ENCODE results near the gene DMAP1.

The DMAP1 gene

DNA sequence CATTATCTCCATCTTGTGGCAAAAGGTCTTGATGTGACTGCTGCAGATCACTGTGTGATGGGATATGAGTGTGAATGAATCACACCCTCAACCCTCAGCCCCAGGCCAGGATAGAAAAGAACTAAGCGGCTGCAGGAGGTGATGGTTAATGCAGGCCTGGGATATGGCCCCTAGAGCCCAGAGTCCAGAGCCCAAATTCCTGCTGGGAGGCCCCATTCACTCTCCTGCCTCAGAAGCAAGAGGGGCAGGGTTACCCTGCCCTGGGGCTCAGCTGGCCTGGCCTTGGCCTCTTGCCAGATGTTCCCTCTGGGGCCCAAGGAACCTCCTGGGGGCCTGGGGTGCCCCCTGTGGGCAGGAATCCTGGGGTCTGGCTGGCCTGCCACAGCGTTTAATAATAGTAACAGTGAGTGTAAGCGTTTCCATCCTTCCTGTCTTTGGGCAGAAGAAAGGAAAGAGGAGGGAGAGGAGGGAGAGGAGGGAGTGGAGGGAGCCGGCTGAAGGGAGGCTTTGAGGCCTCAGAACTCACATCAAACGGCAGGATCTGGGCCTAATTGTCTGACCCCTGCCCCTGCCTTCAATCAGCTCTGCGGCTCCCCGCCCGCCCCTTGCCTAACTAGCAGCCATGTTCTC, 26.2 kb downstream of the DMAP1 start:
- H3K4me3 ChIP-seq (ENCODE audit: low read depth in 1 of 2, low read length in 2 of 2) = no peak overlapping the region
- no peaks in the 10 kb centered on the region for H3K9me3 ChIP-seq (ENCODE audit: control insufficient read depth in 1 of 2, low read length in 2 of 2)
- H3K36me3 ChIP-seq (ENCODE audit: control insufficient read depth in 1 of 2, insufficient read depth in 2 of 2, low read length in 2 of 2) = peaks cover 5 to 16% of the 10 kb centered on the region in 2 donors
- no peak overlapping the region for H3K9ac ChIP-seq (ENCODE audit: low read depth in 1 of 2, low read length in 2 of 2)
- H3K4me1 ChIP-seq (ENCODE audit: control insufficient read depth in 1 of 2, insufficient read depth in 2 of 2, low read length in 2 of 2) = peaks cover 6 to 18% of the 10 kb centered on the region in 2 donors
- no peak overlapping the region for H3K27ac ChIP-seq (ENCODE audit: low read depth, low read length)
- H3K27me3 ChIP-seq (ENCODE audit: control insufficient read depth in 1 of 2, insufficient read depth in 2 of 2, low read length in 2 of 2) = no peaks in the 10 kb centered on the region

- no peak overlapping the region for H3K4me3 ChIP-seq (ENCODE audit: low read depth in 1 of 2, low read length in 2 of 2)
- no peak overlapping the region for H3K9ac ChIP-seq (ENCODE audit: low read depth in 1 of 2, low read length in 2 of 2)
- H3K27me3 ChIP-seq (ENCODE audit: control insufficient read depth in 1 of 2, insufficient read depth in 2 of 2, low read length in 2 of 2) = no peaks in the 10 kb centered on the region
- no peaks in the 10 kb centered on the region for H3K9me3 ChIP-seq (ENCODE audit: control insufficient read depth in 1 of 2, low read length in 2 of 2)
- H3K27ac ChIP-seq (ENCODE audit: low read depth, low read length) = no peak overlapping the region
- H3K36me3 ChIP-seq (ENCODE audit: control insufficient read depth in 1 of 2, insufficient read depth in 2 of 2, low read length in 2 of 2) = peaks cover 8 to 16% of the 10 kb centered on the region in 2 donors
- H3K4me1 ChIP-seq (ENCODE audit: control insufficient read depth in 1 of 2, insufficient read depth in 2 of 2, low read length in 2 of 2) = peaks cover 6 to 18% of the 10 kb centered on the region in 2 donors
Observed at GRCh38 chr1:44239961-44240371, 26.7 kb downstream of the DMAP1 start.

GRCh38 chr1:44240802-44241671, 27.8 kb downstream of the DMAP1 start:
- Histone ChIP-seq H3K9ac (ENCODE audit: low read depth in 1 of 2, low read length in 2 of 2) (no peak overlapping the region), H3K36me3 (ENCODE audit: control insufficient read depth in 1 of 2, insufficient read depth in 2 of 2, low read length in 2 of 2) (peaks cover 8 to 16% of the 10 kb centered on the region in 2 donors), H3K9me3 (ENCODE audit: control insufficient read depth in 1 of 2, low read length in 2 of 2) (no peaks in the 10 kb centered on the region), H3K4me3 (ENCODE audit: low read depth in 1 of 2, low read length in 2 of 2) (no peak overlapping the region), H3K4me1 (ENCODE audit: control insufficient read depth in 1 of 2, insufficient read depth in 2 of 2, low read length in 2 of 2) (peaks cover 6 to 18% of the 10 kb centered on the region in 2 donors), H3K27ac (ENCODE audit: low read depth, low read length) (no peak overlapping the region), H3K27me3 (ENCODE audit: control insufficient read depth in 1 of 2, insufficient read depth in 2 of 2, low read length in 2 of 2) (no peaks in the 10 kb centered on the region)

DNA sequence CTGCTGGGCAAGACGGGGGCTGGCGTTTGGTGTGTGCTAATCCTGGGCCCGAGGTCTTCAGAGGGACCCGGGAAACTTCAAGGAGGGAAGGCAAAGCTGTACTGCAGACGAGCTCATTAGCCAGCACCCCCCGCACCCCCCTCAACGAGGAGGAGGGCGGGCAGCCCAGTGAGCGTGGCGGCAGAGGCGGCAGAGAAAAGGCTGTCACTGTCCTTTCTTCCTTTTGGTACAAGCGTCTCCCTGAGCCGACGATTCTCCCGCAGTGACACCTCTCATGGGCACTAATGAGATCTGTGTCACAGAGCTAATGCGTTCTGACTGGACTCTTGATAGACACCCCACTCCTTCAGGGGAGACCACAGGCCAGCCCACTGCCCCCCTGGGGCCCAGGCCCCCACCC, 29.5 kb downstream of the DMAP1 start:
- peaks cover 8 to 18% of the 10 kb centered on the region in 2 donors for H3K36me3 ChIP-seq (ENCODE audit: control insufficient read depth in 1 of 2, insufficient read depth in 2 of 2, low read length in 2 of 2)
- H3K4me3 ChIP-seq (ENCODE audit: low read depth in 1 of 2, low read length in 2 of 2) = no peak overlapping the region
- no peaks in the 10 kb centered on the region for H3K27me3 ChIP-seq (ENCODE audit: control insufficient read depth in 1 of 2, insufficient read depth in 2 of 2, low read length in 2 of 2)
- no peaks in the 10 kb centered on the region for H3K9me3 ChIP-seq (ENCODE audit: control insufficient read depth in 1 of 2, low read length in 2 of 2)
- no peak overlapping the region for H3K27ac ChIP-seq (ENCODE audit: low read depth, low read length)
- H3K4me1 ChIP-seq (ENCODE audit: control insufficient read depth in 1 of 2, insufficient read depth in 2 of 2, low read length in 2 of 2) = peaks cover 0 to 18% of the 10 kb centered on the region in 2 donors
- H3K9ac ChIP-seq (ENCODE audit: low read depth in 1 of 2, low read length in 2 of 2) = no peak overlapping the region

GRCh38 chr1:44243782-44244495, 30.7 kb downstream of the DMAP1 start:
- Histone ChIP-seq H3K9me3 (ENCODE audit: control insufficient read depth in 1 of 2, low read length in 2 of 2) (no peaks in the 10 kb centered on the region), H3K27ac (ENCODE audit: low read depth, low read length) (no peak overlapping the region), H3K4me3 (ENCODE audit: low read depth in 1 of 2, low read length in 2 of 2) (no peak overlapping the region), H3K9ac (ENCODE audit: low read depth in 1 of 2, low read length in 2 of 2) (no peak overlapping the region), H3K27me3 (ENCODE audit: control insufficient read depth in 1 of 2, insufficient read depth in 2 of 2, low read length in 2 of 2) (no peaks in the 10 kb centered on the region), H3K4me1 (ENCODE audit: control insufficient read depth in 1 of 2, insufficient read depth in 2 of 2, low read length in 2 of 2) (peaks cover 0 to 9% of the 10 kb centered on the region in 2 donors), H3K36me3 (ENCODE audit: control insufficient read depth in 1 of 2, insufficient read depth in 2 of 2, low read length in 2 of 2) (peaks cover 8 to 18% of the 10 kb centered on the region in 2 donors)

GRCh38 chr1:44244986-44245385, 31.7 kb downstream of the DMAP1 start:
- Histone ChIP-seq H3K9ac (ENCODE audit: low read depth in 1 of 2, low read length in 2 of 2) (no peak overlapping the region), H3K9me3 (ENCODE audit: control insufficient read depth in 1 of 2, low read length in 2 of 2) (no peaks in the 10 kb centered on the region), H3K27ac (ENCODE audit: low read depth, low read length) (no peak overlapping the region), H3K4me3 (ENCODE audit: low read depth in 1 of 2, low read length in 2 of 2) (no peak overlapping the region), H3K27me3 (ENCODE audit: control insufficient read depth in 1 of 2, insufficient read depth in 2 of 2, low read length in 2 of 2) (no peaks in the 10 kb centered on the region), H3K36me3 (ENCODE audit: control insufficient read depth in 1 of 2, insufficient read depth in 2 of 2, low read length in 2 of 2) (peaks cover 8 to 18% of the 10 kb centered on the region in 2 donors), H3K4me1 (ENCODE audit: control insufficient read depth in 1 of 2, insufficient read depth in 2 of 2, low read length in 2 of 2) (peaks cover 0 to 7% of the 10 kb centered on the region in 2 donors)

DNA sequence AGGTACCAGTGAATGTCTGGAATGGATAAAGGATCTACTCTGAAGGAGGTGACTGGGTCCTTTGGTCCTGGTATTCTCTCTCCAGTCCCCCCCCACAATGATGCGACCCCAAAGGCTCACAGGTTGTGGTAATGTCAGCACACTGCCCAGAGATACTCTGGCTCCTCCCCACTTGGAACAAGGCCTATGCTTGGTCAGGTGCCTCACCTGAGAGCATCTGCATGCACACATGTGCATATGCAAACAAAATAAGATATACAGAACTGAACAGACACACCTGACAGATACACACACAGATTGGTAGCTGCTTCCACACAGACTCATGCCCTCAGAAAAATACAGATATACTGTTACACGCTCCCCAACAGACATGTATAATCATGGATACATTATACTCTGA, 33.5 kb downstream of the DMAP1 start:
- Histone ChIP-seq H3K36me3 (ENCODE audit: control insufficient read depth in 1 of 2, insufficient read depth in 2 of 2, low read length in 2 of 2) (peaks cover 5 to 15% of the 10 kb centered on the region in 2 donors), H3K4me1 (ENCODE audit: control insufficient read depth in 1 of 2, insufficient read depth in 2 of 2, low read length in 2 of 2) (peaks cover 9 to 23% of the 10 kb centered on the region in 2 donors), H3K4me3 (ENCODE audit: low read depth in 1 of 2, low read length in 2 of 2) (no peak overlapping the region), H3K27ac (ENCODE audit: low read depth, low read length) (no peak overlapping the region), H3K9ac (ENCODE audit: low read depth in 1 of 2, low read length in 2 of 2) (no peak overlapping the region), H3K9me3 (ENCODE audit: control insufficient read depth in 1 of 2, low read length in 2 of 2) (no peaks in the 10 kb centered on the region), H3K27me3 (ENCODE audit: control insufficient read depth in 1 of 2, insufficient read depth in 2 of 2, low read length in 2 of 2) (no peaks in the 10 kb centered on the region)

GRCh38 chr1:44249543-44249942, 36.3 kb downstream of the DMAP1 start:
- H3K4me1 ChIP-seq (ENCODE audit: control insufficient read depth in 1 of 2, insufficient read depth in 2 of 2, low read length in 2 of 2) = peaks cover 9 to 23% of the 10 kb centered on the region in 2 donors
- H3K9ac ChIP-seq (ENCODE audit: low read depth in 1 of 2, low read length in 2 of 2) = no peak overlapping the region
- no peaks in the 10 kb centered on the region for H3K9me3 ChIP-seq (ENCODE audit: control insufficient read depth in 1 of 2, low read length in 2 of 2)
- H3K4me3 ChIP-seq (ENCODE audit: low read depth in 1 of 2, low read length in 2 of 2) = no peak overlapping the region
- peaks cover 1 to 6% of the 10 kb centered on the region in 2 donors for H3K36me3 ChIP-seq (ENCODE audit: control insufficient read depth in 1 of 2, insufficient read depth in 2 of 2, low read length in 2 of 2)
- H3K27ac ChIP-seq (ENCODE audit: low read depth, low read length) = no peak overlapping the region
- H3K27me3 ChIP-seq (ENCODE audit: control insufficient read depth in 1 of 2, insufficient read depth in 2 of 2, low read length in 2 of 2) = no peaks in the 10 kb centered on the region

DNA sequence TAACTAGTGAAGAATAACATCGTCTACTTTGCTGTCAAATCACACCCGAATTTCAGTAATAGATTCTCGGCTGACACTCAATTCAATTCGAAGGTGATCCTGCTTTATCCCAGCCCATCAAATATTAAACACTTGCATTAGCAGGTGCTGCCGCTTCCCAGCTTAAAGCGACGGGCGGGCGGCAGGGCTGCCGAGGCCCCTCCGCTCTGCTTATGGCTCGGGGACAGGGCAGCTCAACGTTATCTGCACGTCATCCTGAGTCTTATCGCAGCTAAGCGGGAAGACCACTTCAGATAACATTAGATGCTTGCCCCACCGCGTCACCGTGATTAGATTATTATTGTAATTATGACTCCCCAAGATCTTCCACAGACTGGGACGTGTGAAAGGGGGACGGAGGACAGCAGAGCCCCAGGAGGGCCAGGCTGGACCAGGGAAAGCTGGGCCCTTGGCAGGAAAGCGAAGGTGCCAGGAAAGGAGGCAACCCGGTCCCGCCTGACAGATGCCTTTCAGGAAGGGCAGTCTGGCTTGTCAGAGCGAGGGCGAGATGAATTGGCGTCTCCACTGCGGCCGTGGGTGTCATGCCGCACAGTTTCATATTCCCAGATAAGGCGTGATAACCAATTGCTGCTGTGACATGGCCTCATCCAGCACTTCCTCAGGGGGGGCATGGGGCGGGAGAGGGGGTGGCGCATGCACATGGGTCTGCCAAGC, 37.0 kb downstream of the DMAP1 start:
- Histone ChIP-seq H3K9me3 (ENCODE audit: control insufficient read depth in 1 of 2, low read length in 2 of 2) (no peaks in the 10 kb centered on the region), H3K36me3 (ENCODE audit: control insufficient read depth in 1 of 2, insufficient read depth in 2 of 2, low read length in 2 of 2) (peaks cover 0 to 6% of the 10 kb centered on the region in 2 donors), H3K27ac (ENCODE audit: low read depth, low read length) (no peak overlapping the region), H3K27me3 (ENCODE audit: control insufficient read depth in 1 of 2, insufficient read depth in 2 of 2, low read length in 2 of 2) (no peaks in the 10 kb centered on the region), H3K4me1 (ENCODE audit: control insufficient read depth in 1 of 2, insufficient read depth in 2 of 2, low read length in 2 of 2) (peaks cover 9 to 23% of the 10 kb centered on the region in 2 donors), H3K9ac (ENCODE audit: low read depth in 1 of 2, low read length in 2 of 2) (no peak overlapping the region), H3K4me3 (ENCODE audit: low read depth in 1 of 2, low read length in 2 of 2) (no peak overlapping the region)

Measured in duodenal mucosa (tissue), 2 donors.